CD4-positive, alpha-beta T cell treated with Interferon gamma for 1 hour (primary cell): Measurements from ENCODE around the gene CNOT6.
"Not testable (repeated sequence)": the region's sequence is repeated elsewhere in the genome, so short reads cannot be mapped to it uniquely, and the experiment has no call there.

Experiments used
- DNase-seq: peaks from one replicate; pipeline ENCODE4 v3.0.0-alpha.2; 2020

CNOT6 gene

DNA sequence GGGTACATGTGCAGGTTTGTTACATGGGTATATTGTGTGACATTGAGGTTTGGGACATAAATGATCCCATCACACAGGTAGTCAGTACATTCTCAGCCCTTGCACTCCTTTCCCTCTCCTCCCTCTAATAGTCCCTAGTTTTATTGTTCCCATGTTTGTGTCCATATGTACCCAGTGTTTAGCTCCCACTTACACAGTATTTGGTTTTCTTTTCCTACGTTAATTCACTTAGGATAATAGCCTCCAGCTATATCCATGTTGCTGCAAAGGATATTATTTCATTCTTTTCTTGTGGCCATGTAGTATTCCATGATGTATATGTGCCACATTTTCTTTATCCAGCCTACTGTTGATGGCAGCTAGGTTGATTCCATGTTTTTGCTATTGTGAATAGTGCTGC, 27.4 kb downstream of the CNOT6 start:
- no peak for DNase-seq

DNA sequence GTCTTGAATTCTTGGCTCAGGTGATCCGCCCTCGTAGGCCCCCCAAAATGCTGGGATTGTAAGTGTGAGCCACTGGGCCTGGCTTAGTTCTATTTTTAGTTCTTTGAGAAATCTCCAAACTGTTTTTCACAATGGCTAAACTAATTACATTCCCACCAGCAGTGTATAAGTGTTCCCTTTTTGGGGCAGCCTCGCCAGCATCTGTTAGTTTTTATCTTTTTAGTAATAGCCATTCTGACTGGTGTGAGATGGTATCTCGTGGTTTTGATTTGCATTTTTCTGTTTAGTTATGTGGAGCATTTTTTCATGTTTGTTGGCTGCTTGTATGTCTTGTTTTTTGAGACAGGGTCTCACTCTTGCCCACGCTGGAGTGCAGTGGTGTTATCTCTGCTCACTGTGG, 28.2 kb downstream of the CNOT6 start:
- DNase-seq, result no peak

DNA sequence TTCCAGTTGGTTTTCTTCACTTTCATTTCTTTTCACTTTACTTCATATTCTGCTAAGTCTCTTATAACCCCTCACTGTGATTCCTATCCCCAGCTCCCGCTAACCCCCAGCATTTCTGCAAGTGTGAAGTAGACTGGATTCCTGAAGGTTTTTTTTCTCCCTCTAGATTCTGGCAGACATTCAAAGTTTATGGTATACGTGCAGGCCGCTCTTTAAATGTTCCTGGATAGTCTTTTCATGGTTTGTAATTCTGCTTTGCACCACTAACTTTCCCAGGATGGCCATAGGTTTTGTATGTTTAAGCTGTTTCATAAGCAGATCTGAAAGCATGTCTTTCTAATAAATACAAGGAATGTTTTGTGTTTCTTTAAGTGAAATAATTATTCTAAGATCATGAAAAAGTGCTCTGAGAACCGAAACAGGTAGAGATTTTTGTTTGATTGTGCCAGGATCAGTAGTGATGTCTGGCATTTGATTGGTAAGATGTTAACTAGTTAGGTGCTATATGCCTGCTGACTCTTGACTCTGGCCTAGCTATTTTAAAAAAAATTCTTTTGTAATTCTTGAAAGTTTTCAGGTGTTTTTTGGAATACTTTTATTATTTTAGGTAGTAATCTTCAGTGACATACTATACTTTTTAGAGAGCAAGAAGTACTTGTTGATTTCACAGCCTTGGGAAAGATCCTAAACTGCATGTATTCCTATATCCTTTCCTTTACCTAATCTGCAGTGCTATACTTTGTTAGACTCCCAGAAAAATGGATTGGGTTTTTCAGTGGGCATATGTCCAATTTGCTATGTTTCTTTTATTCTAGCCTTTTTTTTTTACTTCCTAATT, 29.7 kb downstream of the CNOT6 start:
- no peak for DNase-seq

DNA sequence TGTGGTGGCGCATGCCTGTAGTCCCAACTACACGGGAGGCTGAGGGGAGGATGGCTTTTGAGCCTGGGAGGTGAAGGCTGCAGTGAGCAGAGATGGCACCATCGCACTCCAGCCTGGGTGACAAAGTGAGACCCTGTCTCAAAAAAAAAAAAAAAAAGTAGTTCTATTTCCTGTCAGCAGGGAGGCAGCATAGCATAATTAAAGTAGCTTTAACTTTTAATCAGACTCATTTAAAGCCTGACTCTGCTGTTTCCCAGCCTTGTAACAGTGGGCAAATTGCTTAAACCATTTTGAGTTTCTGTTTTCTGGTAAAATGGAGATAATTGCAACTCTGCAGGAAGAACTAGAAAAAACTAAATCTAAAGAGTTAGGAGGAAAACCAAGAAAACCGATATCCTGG, 31.2 kb downstream of the CNOT6 start:
- no peak for DNase-seq

GRCh38 chr5:180526269-180526668, 32.1 kb downstream of the CNOT6 start:
- DNase-seq, result no peak

GRCh38 chr5:180527659-180528058, 33.5 kb downstream of the CNOT6 start:
- DNase-seq, result no peak

- DNase-seq, result not testable (repeated sequence)
These were observed 36.9 kb downstream of the CNOT6 start for GRCh38 chr5:180531036-180531585.

- no peak for DNase-seq
These were observed 38.1 kb downstream of the CNOT6 start for GRCh38 chr5:180532268-180532667.

DNA sequence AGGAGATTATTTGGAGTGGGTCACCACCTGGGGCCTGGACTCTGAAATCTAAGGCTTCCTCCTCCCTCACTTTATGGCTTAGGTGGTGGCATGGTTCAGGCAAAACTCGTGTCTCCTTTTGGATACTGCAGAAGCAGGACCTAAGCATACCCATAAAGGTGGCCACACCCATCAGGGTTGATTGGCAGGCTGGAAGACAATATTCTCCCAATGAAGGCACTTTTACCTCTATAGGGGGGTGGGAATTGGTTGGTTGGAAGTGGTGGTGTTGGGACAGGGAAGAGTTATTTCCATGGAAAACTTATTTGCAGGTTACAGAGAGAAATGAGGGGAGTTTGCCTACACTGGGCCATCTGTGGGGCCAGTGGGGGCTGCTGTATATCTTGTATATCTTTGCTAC, 39.7 kb downstream of the CNOT6 start:
- DNase-seq, result no peak

DNA sequence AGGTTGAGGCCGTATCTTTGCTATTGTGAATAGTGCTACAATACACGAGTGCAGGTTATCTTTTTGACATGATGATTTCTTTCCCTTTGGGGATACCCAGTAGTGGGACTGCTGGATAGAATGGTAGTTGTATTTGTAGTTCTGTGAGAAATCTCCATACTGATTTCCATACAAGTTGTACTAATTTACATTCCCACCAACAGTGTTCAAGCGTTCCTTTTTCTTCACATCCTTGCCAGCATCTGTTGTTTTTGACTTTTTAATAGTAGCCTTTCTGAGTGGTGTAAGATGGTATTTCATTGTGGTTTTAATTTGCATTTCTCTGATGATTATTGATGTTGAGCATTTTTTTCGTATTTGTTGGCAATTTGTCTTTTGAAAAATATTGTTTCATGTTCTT, 41.4 kb downstream of the CNOT6 start:
- DNase-seq, result no peak

- no peak for DNase-seq
These were observed 46.0 kb downstream of the CNOT6 start for GRCh38 chr5:180540050-180540694.

GRCh38 chr5:180541710-180542109, 47.5 kb downstream of the CNOT6 start:
- no peak for DNase-seq

- no peak for DNase-seq
These were observed 51.1 kb downstream of the CNOT6 start for GRCh38 chr5:180545248-180545647.

DNA sequence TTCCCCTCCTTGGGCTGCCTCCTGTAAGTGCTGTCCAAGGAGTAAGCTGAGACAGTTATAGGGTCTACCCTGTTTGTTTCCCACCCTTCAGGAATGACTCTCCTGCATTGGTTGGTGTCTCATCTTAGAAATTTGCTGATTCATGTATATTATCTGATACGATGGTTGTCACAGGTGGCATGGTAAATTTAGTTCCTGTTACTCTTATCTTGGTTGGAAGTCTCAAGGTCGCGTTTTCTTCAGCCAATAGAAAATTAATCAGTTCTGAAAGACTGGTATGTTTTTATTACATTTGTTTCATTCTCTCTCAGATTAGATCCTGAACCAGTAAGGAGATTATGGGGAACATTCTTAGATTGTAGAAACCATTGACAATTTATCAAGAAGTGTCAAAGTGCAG, 54.4 kb downstream of the CNOT6 start:
- no peak for DNase-seq

- no peak for DNase-seq
These were observed 59.4 kb downstream of the CNOT6 start for GRCh38 chr5:180553530-180553929.

DNA sequence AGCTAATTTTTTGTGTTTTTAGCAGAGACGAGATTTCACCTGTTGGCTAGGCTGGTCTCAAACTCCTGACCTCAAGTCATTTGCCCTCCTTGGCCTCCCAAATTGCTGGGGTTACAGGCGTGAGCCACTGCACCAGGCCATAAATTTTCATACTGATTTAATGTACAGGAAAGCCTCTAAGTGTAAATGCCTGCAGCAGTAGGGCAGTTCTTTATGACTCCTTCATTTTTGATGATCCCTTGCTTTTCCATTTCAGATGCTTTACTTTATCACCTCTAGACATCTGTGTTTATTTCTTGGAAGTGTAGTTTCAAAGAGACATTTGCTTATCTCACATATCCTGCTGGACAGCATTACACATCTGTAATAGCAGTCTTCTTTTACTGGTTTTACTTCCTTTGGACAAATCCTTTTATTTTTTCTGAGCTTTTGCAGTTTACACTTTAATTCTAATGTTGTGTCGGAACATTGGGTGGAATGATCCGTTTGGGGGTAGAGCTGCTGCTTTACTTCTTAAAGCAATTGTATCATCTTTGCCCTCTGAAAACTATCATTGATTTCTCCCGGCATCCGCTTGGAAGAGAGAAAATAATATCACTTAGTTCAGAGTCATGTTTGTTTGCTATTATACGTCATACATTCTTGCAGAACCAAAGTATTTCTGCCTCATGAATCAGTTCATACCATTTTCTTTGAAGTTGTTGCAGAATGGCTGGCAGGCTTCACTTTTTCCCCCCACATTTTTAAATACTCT, 61.2 kb downstream of the CNOT6 start:
- DNase-seq, result no peak

DNA sequence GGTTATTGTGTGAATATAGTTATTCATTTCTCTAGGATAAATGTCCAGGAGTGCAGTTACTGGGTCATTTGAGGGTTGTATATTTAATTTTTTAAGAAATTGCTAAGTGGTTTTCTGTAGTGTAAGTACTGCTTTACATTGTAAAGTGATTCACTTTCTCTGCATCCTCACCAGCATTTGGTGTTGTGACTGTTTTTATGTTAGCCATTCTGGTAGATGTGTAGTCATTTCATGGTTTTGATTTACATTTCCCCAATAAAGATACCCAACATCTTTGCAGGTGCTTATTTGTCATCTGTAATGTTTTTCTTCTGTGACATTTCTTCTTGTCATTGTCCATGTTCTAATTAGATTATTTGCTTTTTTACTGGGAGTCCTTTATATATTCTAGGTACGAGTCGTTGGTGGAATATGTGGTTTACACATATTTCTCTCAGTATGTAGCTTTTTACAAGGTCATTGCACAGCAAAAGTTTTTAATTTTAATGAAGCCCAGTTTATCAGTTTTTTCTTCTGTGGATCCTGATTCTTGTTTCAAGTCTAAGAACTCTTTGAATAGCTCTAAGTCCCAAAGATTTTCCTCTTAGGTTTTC, 63.1 kb downstream of the CNOT6 start:
- no peak for DNase-seq

- no peak for DNase-seq
These were observed 64.1 kb downstream of the CNOT6 start for GRCh38 chr5:180558232-180558631.

GRCh38 chr5:180563994-180564393, 69.8 kb downstream of the CNOT6 start:
- no peak for DNase-seq

- DNase-seq, result no peak
These were observed 74.7 kb downstream of the CNOT6 start for GRCh38 chr5:180568914-180569313.

DNA sequence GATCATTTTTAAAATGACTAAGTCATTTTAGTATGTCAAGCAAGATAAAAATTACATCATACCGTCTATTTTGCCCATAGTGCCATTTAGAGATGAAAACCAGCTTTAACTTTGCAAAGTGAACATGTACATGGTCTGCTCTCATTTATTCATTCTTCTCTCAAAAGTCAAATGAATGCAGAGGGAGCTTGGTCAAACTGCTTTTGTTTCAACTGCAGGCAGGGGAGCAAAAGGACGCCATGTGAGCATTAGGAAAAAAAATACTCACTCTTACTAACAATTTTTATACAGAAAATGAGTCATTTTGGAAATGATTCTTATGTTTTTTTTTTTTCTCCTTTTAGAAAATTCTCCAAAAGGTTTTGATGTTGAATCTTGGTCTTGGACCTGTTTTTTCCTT, 81.4 kb downstream of the CNOT6 start:
- no peak for DNase-seq

GRCh38 chr5:180580681-180581080, 86.5 kb downstream of the CNOT6 start:
- no peak for DNase-seq

DNA sequence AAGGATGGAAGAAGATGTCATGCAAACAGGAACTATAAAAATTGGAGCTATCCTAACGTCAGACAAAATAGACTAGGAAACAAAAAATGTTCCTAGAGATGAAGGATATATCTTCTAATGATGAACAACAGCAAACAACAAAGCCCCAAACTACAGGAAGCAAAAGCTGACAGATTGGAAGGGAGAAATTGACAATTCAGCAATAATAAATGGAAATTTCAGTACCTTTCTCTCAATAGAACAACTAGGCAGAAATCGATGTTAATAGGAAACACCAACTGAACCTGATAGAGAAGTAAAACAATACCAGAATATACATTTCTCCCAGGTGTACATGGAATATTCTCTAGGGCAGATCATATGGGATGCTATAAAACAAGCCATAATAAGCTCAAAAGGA, 89.6 kb downstream of the CNOT6 start:
- no peak for DNase-seq
